ENCODE results near the gene ZW10.
"Not testable (repeated sequence)": the region's sequence is repeated elsewhere in the genome, so short reads cannot be mapped to it uniquely, and the experiment has no call there.

- TF ChIP-seq POLR2AphosphoS5 (IDR thresholded peaks at IDR 0.05; ENCODE audit: borderline replicate concordance, low read depth, low read length); EZH2 (IDR thresholded peaks at IDR 0.05): not testable (repeated sequence)
Measured at GRCh38 chr11:113763040-113763439, 10.5 kb downstream of the ZW10 start.

Data from SK-N-MC (cell line).